OCI-LY7 (cell line): ENCODE measurements around the gene MRNIP. TPM values are rescaled to one million over a fixed set of nuclear protein-coding genes. Genes with fewer than 3 reads are reported as not detected.
"Not testable (repeated sequence)": the region's sequence is repeated elsewhere in the genome, so short reads cannot be mapped to it uniquely, and the experiment has no call there.

ENCODE experiments used
- BruUV-seq: library from RNA; stranded (reverse); fragments of 400-500 nt; replicated peaks from 2 replicates; lab custom pipeline; 2021; lab: Mats Ljungman, UMichigan
- CTCF ChIA-PET: fragments of 300-600 bp; sonication (Branson Sonifier 250); formaldehyde crosslinking; loops from one replicate; lab custom pipeline; 2022; ENCODE audit warnings: antibody characterized with exemption; ENCODE audit not compliant: unreplicated experiment; lab: Charles Lee
- POLR2A ChIA-PET: fragments of 300-600 bp; sonication (Branson Sonifier 250); formaldehyde crosslinking; loops from one replicate; lab custom pipeline; 2022; ENCODE audit warnings: antibody characterized with exemption; lab: Charles Lee
- DNase-seq: peaks from one replicate; pipeline ENCODE4 v3.0.0-alpha.2; 2015; ENCODE audit warnings: low spot score
- H2AFZ ChIP-seq: fragments of 200-600 bp; sonication (generic), shearing (Covaris generic); 2 replicates; pipeline ENCODE4 v1.6.1; 2014; ENCODE audit warnings: mild to moderate bottlenecking, antibody characterized with exemption, low read length, moderate library complexity
- H3K27ac ChIP-seq: fragments of 200-600 bp; sonication (generic); 2 replicates; pipeline ENCODE4 v1.5.1; 2014; ENCODE audit warnings: mixed run types, low read depth, mild to moderate bottlenecking, moderate library complexity, low read length, inconsistent platforms; ENCODE audit not compliant: poor library complexity, severe bottlenecking
- H3K36me3 ChIP-seq: fragments of 200-600 bp; sonication (generic); 2 replicates; pipeline ENCODE4 v1.6.1; 2014; ENCODE audit warnings: mild to moderate bottlenecking, antibody characterized with exemption, low read length, moderate library complexity, mixed read lengths; ENCODE audit not compliant: insufficient read depth
- H3K4me1 ChIP-seq: fragments of 200-600 bp; sonication (generic); 2 replicates; pipeline ENCODE4 v1.5.1; 2014; ENCODE audit warnings: mild to moderate bottlenecking, low read length; ENCODE audit not compliant: insufficient read depth, poor library complexity, severe bottlenecking
- H3K4me2 ChIP-seq: fragments of 200-600 bp; sonication (generic); 2 replicates; pipeline ENCODE4 v1.6.1; 2014; ENCODE audit warnings: mild to moderate bottlenecking, low read length
- H3K4me3 ChIP-seq: fragments of 200-600 bp; sonication (generic); 2 replicates; pipeline ENCODE4 v1.5.1; 2014; ENCODE audit warnings: mild to moderate bottlenecking, low read depth, low read length; ENCODE audit not compliant: poor library complexity, severe bottlenecking
- H3K79me2 ChIP-seq: fragments of 200-600 bp; sonication (generic); 2 replicates; pipeline ENCODE4 v1.6.1; 2016; ENCODE audit warnings: low read depth, mild to moderate bottlenecking, low read length, moderate library complexity, mixed read lengths; ENCODE audit not compliant: insufficient read depth
- H3K9me2 ChIP-seq: fragments of 200-600 bp; sonication (generic); 2 replicates; pipeline ENCODE4 v1.6.1; 2016; ENCODE audit warnings: mild to moderate bottlenecking, low read length, mixed read lengths; ENCODE audit not compliant: insufficient read depth
- H3K9me3 ChIP-seq: fragments of 200-600 bp; sonication (generic); 2 replicates; pipeline ENCODE4 v1.6.1; 2014; ENCODE audit warnings: mild to moderate bottlenecking, mixed run types, low read length, mixed read lengths
- H4K20me1 ChIP-seq: fragments of 200-600 bp; sonication (generic); 2 replicates; pipeline ENCODE4 v1.6.1; 2014; ENCODE audit warnings: mild to moderate bottlenecking, antibody characterized with exemption, low read length, moderate library complexity, mixed read lengths; ENCODE audit not compliant: insufficient read depth
- EZH2phosphoT487 ChIP-seq: fragments of 200-600 bp; sonication (generic); IDR thresholded peaks from 2 replicates; pipeline ENCODE4 v1.6.1; 2018; ENCODE audit warnings: low read depth, borderline replicate concordance, mild to moderate bottlenecking, mixed run types, antibody characterized with exemption, low read length, moderate library complexity, mixed read lengths
- intact Hi-C: fragments of 100-400 bp; cut with micrococcal nuclease; formaldehyde crosslinking; loops from one replicate; pipeline ENCODE4 v1.10.0; 2022; ENCODE audit not compliant: unreplicated experiment
- total RNA-seq, 2 experiments: library from RNA; depleted of rRNA in 1 of 2; stranded (reverse); fragments of >200 nt in 1 of 2; shearing (Covaris generic) in 1 of 2; gene quantifications; 2 replicates each; pipeline ENCODE4 v1.2.3, GENCODE V29; 2014 to 2022
- TF ChIP-seq, protein P1 (sequence below): fragments of 200-600 bp; sonication (generic); conservative IDR thresholded peaks from 2 replicates; pipeline ENCODE4 v1.5.1; 2014; ENCODE audit warnings: mild to moderate bottlenecking, antibody characterized with exemption, low read length, moderate library complexity, mixed read lengths

Gene MRNIP
- total RNA-seq, 2 experiments from 2014 or later, result 70.5 to 78.7 TPM

DNA sequence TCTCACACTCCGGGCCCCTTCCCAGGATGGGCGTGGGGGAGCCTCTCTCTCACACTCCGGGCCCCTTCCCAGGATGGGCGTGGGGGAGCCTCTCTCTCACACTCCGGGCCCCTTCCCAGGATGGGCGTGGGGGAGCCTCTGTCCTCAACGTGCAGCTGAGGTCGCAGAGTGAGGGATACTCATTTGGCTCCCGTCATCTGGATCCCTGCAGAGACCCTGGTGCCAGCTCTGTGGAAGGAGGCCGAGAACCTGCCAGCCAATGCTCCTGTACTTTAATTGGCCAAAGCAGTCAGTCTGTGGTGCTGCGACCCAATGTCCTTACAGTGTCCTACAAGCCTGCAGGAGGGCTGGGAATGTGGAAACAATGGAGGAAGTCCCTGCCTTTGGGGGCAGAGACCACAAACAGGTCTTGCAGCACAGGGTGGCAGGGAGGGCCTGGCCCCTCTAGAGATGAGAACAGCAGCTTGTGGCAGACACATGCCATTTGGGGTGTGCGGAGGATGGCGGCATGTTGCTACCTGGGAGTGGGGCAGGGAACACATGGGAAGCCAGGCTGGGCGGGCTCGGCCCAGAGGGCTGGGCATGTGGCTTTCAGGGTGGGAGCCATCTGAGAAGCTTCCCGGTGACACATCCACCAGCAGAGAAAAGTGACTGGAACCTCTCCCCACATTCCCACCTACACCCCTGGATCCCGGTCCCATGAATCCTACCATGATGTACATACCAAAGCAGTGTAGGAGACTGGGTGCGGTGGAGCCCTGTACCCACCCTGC is 13.6 kb upstream of the MRNIP start:
- Histone ChIP-seq H3K4me2 (no peak overlapping the region), H3K36me3 (peaks cover 78% of the 10 kb centered on the region), H3K79me2 (no peaks in the 10 kb centered on the region), H3K4me1 (peaks cover under 1% of the 10 kb centered on the region), H4K20me1 (no peaks in the 10 kb centered on the region), H3K9me2 (no peaks in the 10 kb centered on the region), H3K27ac (no peak overlapping the region), H3K9me3 (no peaks in the 10 kb centered on the region), H3K4me3 (no peak overlapping the region), H2AFZ (no peak overlapping the region)
- TF ChIP-seq, protein P1, sequence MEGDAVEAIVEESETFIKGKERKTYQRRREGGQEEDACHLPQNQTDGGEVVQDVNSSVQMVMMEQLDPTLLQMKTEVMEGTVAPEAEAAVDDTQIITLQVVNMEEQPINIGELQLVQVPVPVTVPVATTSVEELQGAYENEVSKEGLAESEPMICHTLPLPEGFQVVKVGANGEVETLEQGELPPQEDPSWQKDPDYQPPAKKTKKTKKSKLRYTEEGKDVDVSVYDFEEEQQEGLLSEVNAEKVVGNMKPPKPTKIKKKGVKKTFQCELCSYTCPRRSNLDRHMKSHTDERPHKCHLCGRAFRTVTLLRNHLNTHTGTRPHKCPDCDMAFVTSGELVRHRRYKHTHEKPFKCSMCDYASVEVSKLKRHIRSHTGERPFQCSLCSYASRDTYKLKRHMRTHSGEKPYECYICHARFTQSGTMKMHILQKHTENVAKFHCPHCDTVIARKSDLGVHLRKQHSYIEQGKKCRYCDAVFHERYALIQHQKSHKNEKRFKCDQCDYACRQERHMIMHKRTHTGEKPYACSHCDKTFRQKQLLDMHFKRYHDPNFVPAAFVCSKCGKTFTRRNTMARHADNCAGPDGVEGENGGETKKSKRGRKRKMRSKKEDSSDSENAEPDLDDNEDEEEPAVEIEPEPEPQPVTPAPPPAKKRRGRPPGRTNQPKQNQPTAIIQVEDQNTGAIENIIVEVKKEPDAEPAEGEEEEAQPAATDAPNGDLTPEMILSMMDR, result no peak
- no peak for TF ChIP-seq EZH2phosphoT487
- BruUV-seq, result no TSS peak
- CTCF ChIA-PET, result no interaction called here
- no peak for DNase-seq
- POLR2A ChIA-PET, result interaction anchor here (1.2 kb wide), 1 partner anchor 34 kb away, joined by 4 read pairs; no protein-coding TSS in a partner anchor
- intact Hi-C loops, result no loop called here

DNA sequence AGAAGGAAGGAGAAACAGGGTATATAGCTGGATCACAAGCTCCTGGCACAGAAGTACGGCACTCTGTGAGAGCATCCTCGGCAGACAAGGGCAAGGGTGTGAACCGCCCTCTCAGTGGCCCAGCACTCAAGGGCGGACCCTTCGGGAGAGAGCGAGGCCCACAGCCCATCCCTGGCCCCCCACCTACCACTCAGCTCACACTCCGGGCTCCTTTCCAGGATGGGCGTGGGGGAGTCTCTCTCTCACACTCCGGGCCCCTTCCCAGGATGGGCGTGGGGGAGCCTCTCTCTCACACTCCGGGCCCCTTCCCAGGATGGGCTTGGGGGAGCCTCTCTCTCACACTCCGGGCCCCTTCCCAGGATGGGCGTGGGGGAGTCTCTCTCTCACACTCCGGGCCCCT is 12.9 kb upstream of the MRNIP start:
- H2AFZ ChIP-seq, H3K4me3 ChIP-seq, DNase-seq, H4K20me1 ChIP-seq, H3K4me1 ChIP-seq, H3K79me2 ChIP-seq, H3K4me2 ChIP-seq, intact Hi-C loops, BruUV-seq, H3K9me2 ChIP-seq, CTCF ChIA-PET, H3K27ac ChIP-seq, H3K9me3 ChIP-seq: not testable (repeated sequence)
- H3K36me3 ChIP-seq, result peaks cover 81% of the 10 kb centered on the region
- POLR2A ChIA-PET, result interaction anchor here (1.0 kb wide), 1 partner anchor 16 kb away, joined by 4 read pairs; no protein-coding TSS in a partner anchor

DNA sequence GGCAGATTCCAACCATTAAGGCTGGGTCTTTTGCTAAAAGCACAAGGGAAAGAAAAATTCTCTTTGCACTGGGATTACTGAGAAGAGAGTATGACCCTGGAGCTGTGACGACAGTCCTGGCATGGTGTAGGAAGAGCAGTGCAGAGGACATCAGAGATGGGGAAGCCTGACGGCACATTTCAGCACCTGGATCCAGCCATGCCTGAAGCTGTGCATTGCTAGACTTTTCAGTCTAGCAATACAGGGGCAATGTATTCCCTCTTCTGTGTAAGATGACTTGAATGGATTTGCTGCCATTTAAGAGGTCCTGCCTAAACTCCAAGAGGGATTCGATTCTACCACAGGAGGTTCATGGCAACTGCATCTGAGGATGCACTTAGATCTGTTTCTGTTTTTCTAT is 12.3 kb upstream of the MRNIP start:
- CTCF ChIA-PET, result no interaction called here
- Histone ChIP-seq H3K9me2 (no peaks in the 10 kb centered on the region), H3K4me1 (peaks cover 10% of the 10 kb centered on the region), H3K36me3 (peaks cover 81% of the 10 kb centered on the region), H3K79me2 (no peaks in the 10 kb centered on the region), H4K20me1 (no peaks in the 10 kb centered on the region), H2AFZ (no peak overlapping the region), H3K4me2 (no peak overlapping the region), H3K4me3 (no peak overlapping the region), H3K27ac (no peak overlapping the region), H3K9me3 (no peaks in the 10 kb centered on the region)
- BruUV-seq, result no TSS peak
- intact Hi-C loops, result no loop called here
- DNase-seq, result no peak
- TF ChIP-seq, protein P1, result no peak
- TF ChIP-seq EZH2phosphoT487, result no peak
- POLR2A ChIA-PET, result interaction anchor here (1.0 kb wide), 1 partner anchor 15 kb away, joined by 4 read pairs; no protein-coding TSS in a partner anchor
